GM12878 (cell line): ENCODE results near the gene CDSN. TPM values are rescaled to one million over a fixed set of nuclear protein-coding genes. Genes with fewer than 3 reads are reported as not detected.

Experiments
- ATAC-seq: fragments of 200-7000 bp; cut with Tn5 transposase; 3 replicates; pipeline ENCODE4 v1.9.1; 2020; ENCODE audit warnings: mild to moderate bottlenecking, moderate library complexity
- BruUV-seq: library from RNA; stranded (reverse); fragments of 400-500 nt; replicated peaks from 2 replicates; lab custom pipeline; 2021; lab: Mats Ljungman, UMichigan
- CTCF ChIA-PET: fragments of 300-600 bp; sonication (Branson Sonifier 250); formaldehyde crosslinking; extraction: SDS; loops from one replicate; lab custom pipeline; 2021; ENCODE audit warnings: inconsistent platforms; lab: Yijun Ruan, JAX
- POLR2A ChIA-PET: fragments of 350-600 bp; formaldehyde crosslinking; extraction: SDS; loops from one replicate; lab custom pipeline; 2021; ENCODE audit warnings: inconsistent platforms; lab: Charles Lee
- RAD21 ChIA-PET: fragments of 300-600 bp; sonication (Branson Sonifier 250); formaldehyde crosslinking; loops from one replicate; lab custom pipeline; 2023; ENCODE audit warnings: antibody characterized with exemption; ENCODE audit not compliant: unreplicated experiment; lab: Charles Lee
- SMC1A ChIA-PET: fragments of 300-600 bp; sonication (Branson Sonifier 250); formaldehyde crosslinking; loops from one replicate; lab custom pipeline; 2023; ENCODE audit not compliant: unreplicated experiment, uncharacterized antibody; lab: Charles Lee
- DNase-seq: peaks from one replicate; pipeline ENCODE4 v3.0.0-alpha.2; 2011; ENCODE audit warnings: low read depth, low spot score
- FAIRE-seq: peaks from 3 replicates; lab custom pipeline; 2011; peaks lifted over from hg19 to GRCh38; lab: Jason Lieb, UNC
- H2AFZ ChIP-seq: 2 replicates; pipeline ENCODE4 v1.6.0; 2011; ENCODE audit warnings: low read depth, low read length, control low read depth; ENCODE audit not compliant: control insufficient read depth
- H3K27ac ChIP-seq: 2 replicates; pipeline ENCODE4 v1.5.1; 2011; ENCODE audit warnings: control low read depth; ENCODE audit not compliant: control insufficient read depth, insufficient read depth
- H3K27me3 ChIP-seq, 2 experiments: replicated peaks in 1 of 2; 2 replicates each; pipeline versions ENCODE4 v1.6.0 to v1.6.1; 2011; ENCODE audit warnings: low read length in 1 of 2; ENCODE audit not compliant: control insufficient read depth in 2 of 2, insufficient read depth in 2 of 2
- H3K36me3 ChIP-seq, 2 experiments: 2 replicates each; pipeline ENCODE4 v1.5.1; 2011; ENCODE audit warnings: low read length in 1 of 2; ENCODE audit not compliant: control insufficient read depth in 2 of 2, insufficient read depth in 2 of 2
- H3K4me1 ChIP-seq: 2 replicates; pipeline ENCODE4 v1.6.1; 2011; ENCODE audit warnings: mild to moderate bottlenecking, low read length, moderate library complexity, mixed read lengths; ENCODE audit not compliant: control insufficient read depth, insufficient read depth
- H3K4me2 ChIP-seq: 2 replicates; pipeline ENCODE4 v1.6.0; 2011; ENCODE audit warnings: control low read depth; ENCODE audit not compliant: control insufficient read depth, insufficient read depth
- H3K4me3 ChIP-seq: fragments of 200-600 bp; sonication (generic); 2 replicates; pipeline ENCODE4 v1.5.1; 2016
- H3K79me2 ChIP-seq: 2 replicates; pipeline ENCODE4 v1.6.0; 2011; ENCODE audit warnings: low read length; ENCODE audit not compliant: control insufficient read depth, insufficient read depth
- H3K9ac ChIP-seq: 2 replicates; pipeline ENCODE4 v1.8.0; 2011; ENCODE audit warnings: low read length, control low read depth, mixed read lengths; ENCODE audit not compliant: control insufficient read depth, insufficient read depth
- H3K9me3 ChIP-seq: replicated peaks from 3 replicates; pipeline ENCODE4 v1.5.1; 2011; ENCODE audit warnings: mild to moderate bottlenecking, low read length; ENCODE audit not compliant: control insufficient read depth, insufficient read depth
- H4K20me1 ChIP-seq: 2 replicates; pipeline ENCODE4 v1.6.0; 2011; ENCODE audit not compliant: control insufficient read depth, insufficient read depth
- ATF2 ChIP-seq: IDR thresholded peaks from 2 replicates; pipeline ENCODE4 v1.6.1; 2012; ENCODE audit warnings: low read length, inconsistent platforms
- BCL11A ChIP-seq: IDR thresholded peaks from 2 replicates; pipeline ENCODE4 v1.6.1; 2011; ENCODE audit warnings: low read depth, low read length
- CBFB ChIP-seq: IDR thresholded peaks from 2 replicates; pipeline ENCODE4 v1.6.1; 2016; ENCODE audit warnings: antibody characterized with exemption, low read depth
- E2F8 ChIP-seq: fragments of 450-650 bp; IDR thresholded peaks from 2 replicates; pipeline ENCODE4 v1.6.1; 2018; ENCODE audit warnings: mild to moderate bottlenecking, low read depth, moderate library complexity; ENCODE audit not compliant: partially characterized antibody
- EP300 ChIP-seq, 2 experiments: fragments of 150-350 bp in 1 of 2; IDR thresholded peaks; 2 replicates each; pipeline ENCODE4 v1.6.1; 2011 to 2012; ENCODE audit warnings: low read depth in 2 of 2, low read length in 2 of 2, borderline replicate concordance in 1 of 2, improper control_type of control experiment in 1 of 2, inconsistent platforms in 1 of 2; ENCODE audit not compliant: control insufficient read depth in 1 of 2
- FOS ChIP-seq: IDR thresholded peaks from 3 replicates; pipeline ENCODE4 v1.6.1; 2011; ENCODE audit warnings: borderline replicate concordance; ENCODE audit not compliant: insufficient read length; ENCODE audit errors: extremely low read depth
- FOXM1 ChIP-seq: IDR thresholded peaks from 2 replicates; pipeline ENCODE4 v1.6.1; 2012; ENCODE audit warnings: low read depth, mild to moderate bottlenecking, inconsistent platforms, low read length, moderate library complexity
- IRF5 ChIP-seq: fragments of 450-650 bp; IDR thresholded peaks from 2 replicates; pipeline ENCODE4 v1.6.1; 2017; ENCODE audit warnings: borderline replicate concordance
- MYC ChIP-seq: IDR thresholded peaks from 2 replicates; pipeline ENCODE4 v1.6.1; 2011; ENCODE audit warnings: mild to moderate bottlenecking, low read length, moderate library complexity, inconsistent platforms; ENCODE audit not compliant: insufficient read depth, insufficient replicate concordance, insufficient read length, severe bottlenecking
- PAX8 ChIP-seq: fragments of 450-650 bp; IDR thresholded peaks from 2 replicates; pipeline ENCODE4 v1.6.1; 2017; ENCODE audit warnings: mild to moderate bottlenecking, moderate library complexity
- PBX3 ChIP-seq: IDR thresholded peaks from 2 replicates; pipeline ENCODE4 v1.6.1; 2011; ENCODE audit warnings: mild to moderate bottlenecking, low read depth, low read length, moderate library complexity; ENCODE audit not compliant: insufficient replicate concordance
- RAD51 ChIP-seq: fragments of 450-650 bp; IDR thresholded peaks from 2 replicates; pipeline ENCODE4 v1.6.1; 2016; ENCODE audit warnings: moderate library complexity, mild to moderate bottlenecking, inconsistent platforms
- SMAD1 ChIP-seq: fragments of 450-650 bp; IDR thresholded peaks from 2 replicates; pipeline ENCODE4 v1.6.1; 2018; ENCODE audit warnings: mild to moderate bottlenecking, low read depth; ENCODE audit not compliant: partially characterized antibody
- SP1 ChIP-seq: IDR thresholded peaks from one replicate; pipeline ENCODE4 v1.6.1; 2011; ENCODE audit warnings: low read depth, low read length
- ZBED1 ChIP-seq: IDR thresholded peaks from 2 replicates; pipeline ENCODE4 v1.6.1; 2016; ENCODE audit warnings: borderline replicate concordance
- ZNF622 ChIP-seq: fragments of 450-650 bp; IDR thresholded peaks from 2 replicates; pipeline ENCODE4 v1.6.1; 2017; ENCODE audit warnings: mild to moderate bottlenecking, inconsistent platforms
- WGBS: methylation state at CpG from one replicate; pipeline ENCODE4 v1.1.6; 2016; ENCODE audit warnings: low lambda C conversion rate; ENCODE audit not compliant: insufficient replicate concordance, insufficient coverage; ENCODE audit errors: missing lambda C conversion rate; 5-methylcytosine and 5-hydroxymethylcytosine counted together
- in situ Hi-C: fragments of 300-500 bp; cut with MboI; formaldehyde crosslinking; loops from 9 replicates; pipeline ENCODE4 v1.14.3; 2018; ENCODE audit warnings: mixed read lengths
- intact Hi-C: fragments of 100-400 bp; cut with micrococcal nuclease; formaldehyde crosslinking; loops from one replicate; pipeline ENCODE4 v1.14.2; 2022; ENCODE audit not compliant: unreplicated experiment
- polyA plus RNA-seq, 11 experiments: library from polyadenylated mRNA; depleted of rRNA in 4 of 11; unstranded in 6 of 11; stranded (reverse) in 5 of 11; fragments of >200 nt; fragmentation: Nextera tagmentation in 4 of 11; fragmentation: Illumina TruSeq in 1 of 11; extraction: Ambion mirVana in 4 of 11; extraction: Trizol in 1 of 11; gene quantifications; 1 replicate in 1 of 11; 2 replicates in 10 of 11; pipeline versions ENCODE4 v1.2.1 to v1.2.3, GENCODE V29; 2011 to 2016; ENCODE audit warnings: inconsistent platforms in 2 of 11, missing spikeins in 2 of 11, low read depth in 1 of 11
- total RNA-seq, 4 experiments: library from RNA; depleted of rRNA in 3 of 4; stranded (reverse); fragments of >200 nt in 3 of 4; fragmentation: Illumina TruSeq in 1 of 4; extraction: Trizol in 1 of 4; gene quantifications; 2 replicates each; pipeline versions ENCODE4 v1.2.1 to v1.2.3, GENCODE V29; 2013 to 2021

CDSN gene
- total and polyA plus RNA-seq, 10 of the 15 experiments (the other 5 are each of a cell fraction or from before 2014, with no cell fraction given), result 0.01 TPM; not detected in 9

- no peak overlapping the region for H3K27ac ChIP-seq
- peaks cover 36% of the 10 kb centered on the region for H3K79me2 ChIP-seq
- SMC1A ChIA-PET, result interaction anchor here (1.5 kb wide), 1 partner anchor 24 kb away, joined by 3 read pairs; the partner anchor contains the start of gene PSORS1C2
- CTCF ChIA-PET, result interaction anchor here (0.6 to 1.5 kb wide), 2 partner anchors 24 to 198 kb away, joined by 3 to 4 read pairs; no protein-coding TSS in a partner anchor
- no peak for ATAC-seq
- no peak overlapping the region for H3K9ac ChIP-seq
- no peaks in the 10 kb centered on the region for H3K9me3 ChIP-seq
- no peak for FAIRE-seq
- H3K4me1 ChIP-seq, result peaks cover 32% of the 10 kb centered on the region
- RAD21 ChIA-PET, result interaction anchor here (1.4 to 1.7 kb wide), 2 partner anchors 19 to 22 kb away, joined by 5 read pairs; no protein-coding TSS in a partner anchor
- no TSS peak for BruUV-seq
- H2AFZ ChIP-seq, result no peak overlapping the region
- peak overlapping the region; percentile 22; the same call in 1 of the 2 replicates for H3K4me3 ChIP-seq
- in situ Hi-C loops, result no loop called here
- H3K36me3 ChIP-seq, result peaks cover 8 to 12% of the 10 kb centered on the region in 2 experiments
- no peaks in the 10 kb centered on the region; the same call in 1 of the 2 replicates for H4K20me1 ChIP-seq
- 94% methylated on average over 13 of the region's 13 CpGs for WGBS
- intact Hi-C loops, result no loop called here
- POLR2A ChIA-PET, result interaction anchor here (0.8 to 2.3 kb wide), 3 partner anchors 10 to 16 kb away, joined by 3 to 9 read pairs (median 3); no protein-coding TSS in a partner anchor
- peak overlapping the region; percentile 61 for H3K4me2 ChIP-seq
- DNase-seq, result no peak
- H3K27me3 ChIP-seq, result no peaks in the 10 kb centered on the region
- TF ChIP-seq BCL11A (no peak), PAX8 (no peak), ZBED1 (no peak), MYC (no peak), ZNF622 (no peak), EP300 (IDR thresholded peaks at IDR 0.05; ENCODE audit: borderline replicate concordance in 1 of 2, control insufficient read depth in 1 of 2, low read depth in 2 of 2, low read length in 2 of 2) (no peak), SP1 (no peak), IRF5 (no peak), SMAD1 (no peak), ATF2 (no peak), FOXM1 (no peak), PBX3 (no peak), CBFB (no peak), E2F8 (no peak), RAD51 (no peak), FOS (no peak)
Measured at GRCh38 chr6:31162463-31163165, 42.4 kb upstream of the CDSN start.
